KMS-11 (cell line): ENCODE measurements around the gene HDAC4.

ENCODE experiments used
- H2AFZ ChIP-seq: fragments of 200-600 bp; sonication (generic); 2 replicates; pipeline ENCODE4 v1.6.1; 2016; ENCODE audit warnings: antibody characterized with exemption, mixed run types, low read depth
- H3K27ac ChIP-seq: fragments of 200-600 bp; sonication (generic); 2 replicates; pipeline ENCODE4 v1.6.1; 2016; ENCODE audit warnings: mild to moderate bottlenecking, mixed run types
- H3K27me3 ChIP-seq: fragments of 200-600 bp; sonication (generic); 2 replicates; pipeline ENCODE4 v1.6.1; 2017; ENCODE audit warnings: mild to moderate bottlenecking, low read depth, mixed run types, moderate library complexity; ENCODE audit not compliant: insufficient read depth
- H3K36me3 ChIP-seq: fragments of 200-600 bp; sonication (generic); 2 replicates; pipeline ENCODE4 v1.6.1; 2017; ENCODE audit warnings: mild to moderate bottlenecking, mixed run types; ENCODE audit not compliant: insufficient read depth
- H3K4me1 ChIP-seq: fragments of 200-600 bp; sonication (generic); 2 replicates; pipeline ENCODE4 v1.6.1; 2016; ENCODE audit warnings: mild to moderate bottlenecking, low read depth, mixed run types; ENCODE audit not compliant: poor library complexity, severe bottlenecking
- H3K4me2 ChIP-seq: fragments of 200-600 bp; sonication (generic); 2 replicates; pipeline ENCODE4 v1.7.0; 2016; ENCODE audit warnings: mild to moderate bottlenecking, mixed run types
- H3K4me3 ChIP-seq: fragments of 200-600 bp; sonication (generic); IDR thresholded peaks from 2 replicates; pipeline ENCODE4 v1.6.1; 2017; ENCODE audit warnings: low read depth, low read length, mixed read lengths; ENCODE audit not compliant: insufficient read depth
- H3K79me2 ChIP-seq: fragments of 200-600 bp; sonication (generic); 2 replicates; pipeline ENCODE4 v1.6.1; 2016; ENCODE audit warnings: low read depth, mixed run types; ENCODE audit not compliant: insufficient read depth
- H3K9ac ChIP-seq: fragments of 200-600 bp; sonication (generic); 2 replicates; pipeline ENCODE4 v1.6.1; 2016; ENCODE audit warnings: mild to moderate bottlenecking, mixed run types
- H4K20me1 ChIP-seq: fragments of 200-600 bp; sonication (generic); 2 replicates; pipeline ENCODE4 v1.6.1; 2016; ENCODE audit warnings: mild to moderate bottlenecking, mixed run types; ENCODE audit not compliant: insufficient read depth
- TF ChIP-seq, protein P1 (sequence below): fragments of 200-600 bp; sonication (generic); conservative IDR thresholded peaks from 2 replicates; pipeline ENCODE4 v1.6.1; 2017; ENCODE audit warnings: low read depth, mild to moderate bottlenecking, antibody characterized with exemption, low read length, moderate library complexity, mixed read lengths

Gene HDAC4

DNA sequence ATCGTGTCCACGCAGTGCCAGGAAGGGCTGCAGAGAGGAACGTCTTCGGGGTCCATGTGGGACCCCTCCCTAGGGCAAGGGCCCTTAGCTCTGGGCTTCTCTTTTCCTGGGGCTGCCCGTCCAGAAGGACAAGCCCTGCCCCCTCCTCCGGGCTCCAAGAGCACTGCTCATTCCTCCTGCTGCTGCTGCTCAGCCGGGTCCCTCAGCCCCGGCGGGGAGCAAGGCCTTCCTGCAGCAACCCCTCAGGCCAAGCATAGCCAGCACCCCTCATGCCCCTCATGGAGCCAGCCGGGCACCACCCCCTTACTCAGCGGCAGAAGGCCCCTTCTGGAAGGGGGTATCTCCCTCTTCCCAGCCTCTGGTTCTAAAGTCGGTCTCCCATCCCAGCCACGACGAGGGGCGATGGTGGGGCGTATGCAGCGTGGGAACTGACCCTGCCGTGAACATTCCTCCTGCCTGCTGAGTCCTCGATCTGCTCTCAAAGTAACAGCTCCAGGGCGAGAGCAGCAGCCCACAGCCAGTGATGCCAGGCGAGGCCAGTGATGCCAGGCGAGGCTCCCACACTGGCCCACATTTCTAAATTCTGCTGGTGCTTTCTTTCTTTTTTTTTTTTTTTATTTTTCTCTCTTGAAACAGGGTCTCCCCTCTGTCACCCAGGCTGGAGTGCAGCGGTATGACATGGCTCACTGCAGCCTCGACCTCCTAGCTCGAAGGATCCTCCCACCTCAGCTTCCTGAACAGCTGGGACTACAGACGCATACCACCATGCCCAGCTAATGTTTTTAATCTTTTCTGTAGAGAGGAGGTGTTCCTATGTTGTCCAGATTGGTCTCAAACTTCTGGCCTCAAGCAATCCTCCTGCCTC is 99.7 kb downstream of the HDAC4 start:
- H3K4me1 ChIP-seq = peaks cover 40% of the 10 kb centered on the region
- no peak overlapping the region for H3K27ac ChIP-seq
- H4K20me1 ChIP-seq = no peaks in the 10 kb centered on the region
- H3K36me3 ChIP-seq = no peaks in the 10 kb centered on the region
- TF ChIP-seq, protein P1, sequence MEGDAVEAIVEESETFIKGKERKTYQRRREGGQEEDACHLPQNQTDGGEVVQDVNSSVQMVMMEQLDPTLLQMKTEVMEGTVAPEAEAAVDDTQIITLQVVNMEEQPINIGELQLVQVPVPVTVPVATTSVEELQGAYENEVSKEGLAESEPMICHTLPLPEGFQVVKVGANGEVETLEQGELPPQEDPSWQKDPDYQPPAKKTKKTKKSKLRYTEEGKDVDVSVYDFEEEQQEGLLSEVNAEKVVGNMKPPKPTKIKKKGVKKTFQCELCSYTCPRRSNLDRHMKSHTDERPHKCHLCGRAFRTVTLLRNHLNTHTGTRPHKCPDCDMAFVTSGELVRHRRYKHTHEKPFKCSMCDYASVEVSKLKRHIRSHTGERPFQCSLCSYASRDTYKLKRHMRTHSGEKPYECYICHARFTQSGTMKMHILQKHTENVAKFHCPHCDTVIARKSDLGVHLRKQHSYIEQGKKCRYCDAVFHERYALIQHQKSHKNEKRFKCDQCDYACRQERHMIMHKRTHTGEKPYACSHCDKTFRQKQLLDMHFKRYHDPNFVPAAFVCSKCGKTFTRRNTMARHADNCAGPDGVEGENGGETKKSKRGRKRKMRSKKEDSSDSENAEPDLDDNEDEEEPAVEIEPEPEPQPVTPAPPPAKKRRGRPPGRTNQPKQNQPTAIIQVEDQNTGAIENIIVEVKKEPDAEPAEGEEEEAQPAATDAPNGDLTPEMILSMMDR = no peak
- H3K4me3 ChIP-seq = no peak overlapping the region
- no peaks in the 10 kb centered on the region for H3K27me3 ChIP-seq
- H3K9ac ChIP-seq = no peak overlapping the region
- H2AFZ ChIP-seq = no peak overlapping the region
- no peak overlapping the region for H3K4me2 ChIP-seq
- H3K79me2 ChIP-seq = peaks cover 14% of the 10 kb centered on the region; the same call in 1 of the 2 replicates

DNA sequence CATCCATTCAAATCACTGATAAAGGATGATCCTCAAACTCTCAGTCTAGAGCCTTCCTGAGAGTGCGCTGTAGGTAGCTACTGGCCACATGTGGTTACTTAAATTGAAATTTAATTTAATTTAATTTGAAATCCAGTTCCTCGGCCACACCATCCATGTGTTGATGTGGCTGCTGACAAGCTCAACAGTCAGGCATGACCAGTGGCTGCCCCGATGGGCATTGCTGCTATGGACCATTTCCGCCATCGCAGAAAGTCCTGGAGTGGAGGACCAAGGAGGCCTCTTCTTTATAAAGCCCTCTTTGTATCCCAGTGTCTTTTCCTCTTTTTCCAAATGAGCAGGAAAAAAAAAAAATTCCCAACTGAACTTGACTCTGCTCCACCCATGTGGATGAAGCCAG is 100.6 kb downstream of the HDAC4 start:
- no peak overlapping the region for H3K9ac ChIP-seq
- peaks cover 47% of the 10 kb centered on the region for H3K4me1 ChIP-seq
- TF ChIP-seq, protein P1 = no peak
- H3K27me3 ChIP-seq = no peaks in the 10 kb centered on the region
- no peaks in the 10 kb centered on the region for H4K20me1 ChIP-seq
- H3K27ac ChIP-seq = no peak overlapping the region
- H3K4me2 ChIP-seq = no peak overlapping the region
- no peak overlapping the region for H3K4me3 ChIP-seq
- no peak overlapping the region for H2AFZ ChIP-seq
- H3K36me3 ChIP-seq = no peaks in the 10 kb centered on the region
- peaks cover 14% of the 10 kb centered on the region; the same call in 1 of the 2 replicates for H3K79me2 ChIP-seq

DNA sequence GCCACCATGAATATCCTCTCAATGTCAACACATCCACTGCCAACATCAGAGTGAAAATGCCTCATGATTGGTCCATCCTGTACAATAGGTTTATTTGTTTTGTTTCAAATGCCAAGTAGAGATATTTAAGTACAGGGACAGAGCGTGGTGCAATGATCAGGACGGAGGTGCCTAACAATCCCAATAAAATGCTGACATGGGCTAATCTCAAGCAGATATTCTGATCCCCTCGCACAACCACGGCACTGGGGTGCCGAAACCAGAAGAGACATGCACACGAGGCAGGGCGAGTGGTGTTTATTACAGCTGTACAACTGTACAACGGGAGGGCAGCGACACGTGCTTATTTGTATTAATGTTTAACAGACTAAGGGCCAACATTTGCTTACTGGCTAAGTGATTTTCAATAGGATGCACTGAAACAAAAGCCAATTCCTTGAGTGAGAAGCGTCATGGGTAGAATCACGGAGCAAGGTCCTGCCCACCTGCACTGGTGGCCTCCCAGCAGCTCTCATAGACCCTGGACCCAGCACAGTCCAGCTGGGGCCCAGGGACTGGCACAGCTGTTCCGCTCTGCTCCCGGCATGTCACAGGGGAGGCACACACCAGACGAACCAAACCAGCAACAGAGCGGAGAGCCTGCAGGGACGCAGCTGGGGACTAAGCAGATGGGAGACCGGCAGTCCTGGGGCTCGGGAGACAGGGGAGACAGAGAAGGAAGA is 101.4 kb downstream of the HDAC4 start:
- Histone ChIP-seq H3K27ac (no peak overlapping the region), H3K79me2 (peaks cover 19% of the 10 kb centered on the region; the same call in 1 of the 2 replicates), H3K4me2 (no peak overlapping the region), H3K36me3 (no peaks in the 10 kb centered on the region), H3K27me3 (no peaks in the 10 kb centered on the region), H2AFZ (no peak overlapping the region), H3K4me3 (no peak overlapping the region), H3K9ac (no peak overlapping the region), H4K20me1 (no peaks in the 10 kb centered on the region), H3K4me1 (peaks cover 45% of the 10 kb centered on the region)
- TF ChIP-seq, protein P1 = no peak

DNA sequence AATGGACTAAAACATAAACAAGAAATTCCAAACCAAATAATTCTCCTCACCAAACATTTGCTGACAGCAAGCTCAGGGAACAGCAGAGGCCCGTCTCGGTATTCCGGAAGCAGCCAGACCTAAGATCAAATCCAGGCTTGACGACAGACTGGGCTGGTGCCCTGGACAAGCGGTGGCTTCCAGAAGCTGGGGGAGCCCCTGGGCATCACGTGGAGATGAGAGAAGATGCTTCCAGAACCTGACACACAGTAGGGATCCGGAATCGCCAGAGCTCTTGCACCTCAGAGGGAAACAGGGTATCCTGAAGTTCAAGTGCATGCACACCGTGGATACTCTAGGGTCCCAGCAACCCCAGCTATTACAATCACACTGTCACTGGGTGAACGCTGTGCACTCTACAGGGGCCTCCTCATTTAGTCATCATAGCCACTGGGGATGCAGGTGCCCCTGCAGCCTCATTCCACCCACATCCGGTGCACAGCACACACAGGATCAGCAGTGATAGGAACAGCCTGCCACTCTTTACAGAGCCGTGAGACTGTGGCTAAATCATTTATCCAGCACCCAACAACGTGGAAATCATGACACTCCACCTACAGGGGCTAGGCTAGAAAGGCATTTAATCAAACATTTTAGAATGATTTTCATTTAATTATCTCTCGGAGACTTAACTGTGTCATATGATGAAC is 102.6 kb downstream of the HDAC4 start:
- Histone ChIP-seq H3K27ac (no peak overlapping the region), H4K20me1 (no peaks in the 10 kb centered on the region), H3K4me3 (no peak overlapping the region), H3K79me2 (peaks cover 28% of the 10 kb centered on the region; the same call in 1 of the 2 replicates), H3K27me3 (no peaks in the 10 kb centered on the region), H3K4me1 (peaks cover 43% of the 10 kb centered on the region), H3K4me2 (no peak overlapping the region), H2AFZ (no peak overlapping the region), H3K36me3 (no peaks in the 10 kb centered on the region), H3K9ac (no peak overlapping the region)
- TF ChIP-seq, protein P1 = no peak
